Bronchial epithelial cell (primary cell): ENCODE measurements around the gene CFAP45. TPM values are rescaled to one million over a fixed set of nuclear protein-coding genes. Genes with fewer than 3 reads are reported as not detected.

ENCODE experiments used
- DNase-seq: peaks from one replicate; pipeline ENCODE4 v3.0.0-alpha.2; 2010; ENCODE audit warnings: low read depth
- FAIRE-seq: peaks from 2 replicates; lab custom pipeline; 2011; peaks lifted over from hg19 to GRCh38; lab: Jason Lieb, UNC
- H3K27me3 ChIP-seq: 2 replicates; pipeline ENCODE4 v1.5.1; 2011; ENCODE audit warnings: low read length; ENCODE audit not compliant: control insufficient read depth, insufficient read depth
- H3K36me3 ChIP-seq: 2 replicates; pipeline ENCODE4 v1.5.1; 2011; ENCODE audit warnings: low read length; ENCODE audit not compliant: control insufficient read depth, insufficient read depth
- H3K4me3 ChIP-seq: 2 replicates; pipeline ENCODE4 v1.5.1; 2011; ENCODE audit warnings: mild to moderate bottlenecking, low read depth, low read length, control low read depth
- total RNA-seq: library from RNA; depleted of rRNA; stranded (reverse); fragments of >200 nt; gene quantifications from 2 replicates; pipeline ENCODE4 v1.2.1, GENCODE V29; 2014
- TF ChIP-seq, protein P1 (sequence below): IDR thresholded peaks from 2 replicates; pipeline ENCODE4 v1.5.1; 2011; ENCODE audit warnings: mild to moderate bottlenecking, moderate library complexity, low read length, control low read depth, inconsistent platforms; ENCODE audit not compliant: insufficient read depth, severe bottlenecking

CFAP45 gene
- total RNA-seq, 1 donor from 2014 or later = 0.53 TPM

DNA sequence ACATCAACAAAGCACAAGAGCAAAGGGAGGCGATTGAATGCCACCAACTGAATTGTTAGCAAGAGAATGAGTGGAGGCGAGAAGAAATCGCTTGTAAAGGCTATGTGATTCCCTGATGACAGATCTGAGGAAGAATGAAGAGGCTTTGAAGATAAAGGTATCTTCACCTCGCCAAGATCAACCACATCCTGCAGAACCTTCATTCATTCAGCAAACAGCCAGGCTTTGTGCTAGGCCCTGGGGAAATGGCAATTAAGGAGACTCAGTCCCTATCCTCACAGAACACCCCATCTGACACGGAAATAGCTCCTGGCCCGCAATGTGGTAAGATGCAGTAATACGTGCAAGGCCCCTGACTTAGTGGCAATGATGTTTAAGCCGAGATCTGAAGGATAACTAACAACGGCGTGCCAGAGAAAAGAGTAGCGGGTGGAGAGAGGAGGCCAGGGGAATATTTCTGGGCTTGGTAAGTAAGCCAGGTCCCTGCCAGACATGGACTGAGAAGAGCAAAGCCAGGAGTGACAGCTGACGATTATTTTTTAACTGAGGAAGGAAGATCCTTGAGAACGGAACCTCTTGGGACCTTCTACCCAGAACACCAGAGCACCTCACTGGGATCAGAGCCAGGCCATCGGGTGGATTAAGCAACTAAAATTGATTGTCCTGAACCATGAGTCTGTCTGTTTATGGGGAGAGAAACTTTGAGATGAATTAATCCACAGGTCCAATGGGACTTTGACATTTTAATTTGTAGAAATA is 32.9 kb downstream of the CFAP45 start:
- TF ChIP-seq, protein P1, sequence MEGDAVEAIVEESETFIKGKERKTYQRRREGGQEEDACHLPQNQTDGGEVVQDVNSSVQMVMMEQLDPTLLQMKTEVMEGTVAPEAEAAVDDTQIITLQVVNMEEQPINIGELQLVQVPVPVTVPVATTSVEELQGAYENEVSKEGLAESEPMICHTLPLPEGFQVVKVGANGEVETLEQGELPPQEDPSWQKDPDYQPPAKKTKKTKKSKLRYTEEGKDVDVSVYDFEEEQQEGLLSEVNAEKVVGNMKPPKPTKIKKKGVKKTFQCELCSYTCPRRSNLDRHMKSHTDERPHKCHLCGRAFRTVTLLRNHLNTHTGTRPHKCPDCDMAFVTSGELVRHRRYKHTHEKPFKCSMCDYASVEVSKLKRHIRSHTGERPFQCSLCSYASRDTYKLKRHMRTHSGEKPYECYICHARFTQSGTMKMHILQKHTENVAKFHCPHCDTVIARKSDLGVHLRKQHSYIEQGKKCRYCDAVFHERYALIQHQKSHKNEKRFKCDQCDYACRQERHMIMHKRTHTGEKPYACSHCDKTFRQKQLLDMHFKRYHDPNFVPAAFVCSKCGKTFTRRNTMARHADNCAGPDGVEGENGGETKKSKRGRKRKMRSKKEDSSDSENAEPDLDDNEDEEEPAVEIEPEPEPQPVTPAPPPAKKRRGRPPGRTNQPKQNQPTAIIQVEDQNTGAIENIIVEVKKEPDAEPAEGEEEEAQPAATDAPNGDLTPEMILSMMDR = no peak
- H3K27me3 ChIP-seq = no peaks in the 10 kb centered on the region
- H3K4me3 ChIP-seq = no peak overlapping the region
- no peak for DNase-seq
- no peaks in the 10 kb centered on the region for H3K36me3 ChIP-seq
- FAIRE-seq = no peak

DNA sequence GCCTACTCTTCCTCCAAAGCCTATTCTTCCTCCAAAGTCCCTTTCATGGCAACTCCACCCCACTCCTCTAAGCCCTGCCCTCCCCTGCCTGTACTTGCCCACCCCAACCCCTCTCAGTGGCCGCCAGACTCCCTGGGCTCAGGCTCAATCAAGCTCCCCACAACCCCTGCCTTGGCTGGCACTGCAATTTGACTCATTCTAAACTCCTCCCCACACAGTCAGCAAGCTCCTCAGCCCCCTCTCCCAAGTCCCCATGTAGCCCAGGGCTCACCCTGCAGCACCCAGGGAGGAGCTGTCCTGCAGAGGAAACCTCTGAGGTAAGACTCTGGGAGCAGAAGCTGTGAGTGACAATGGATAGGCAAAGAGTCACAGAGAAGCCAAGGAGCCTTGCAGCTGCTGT is 33.9 kb downstream of the CFAP45 start:
- TF ChIP-seq, protein P1 = no peak
- FAIRE-seq (no peak), DNase-seq (no peak)
- H3K27me3 ChIP-seq = no peaks in the 10 kb centered on the region
- no peak overlapping the region for H3K4me3 ChIP-seq
- no peaks in the 10 kb centered on the region for H3K36me3 ChIP-seq

DNA sequence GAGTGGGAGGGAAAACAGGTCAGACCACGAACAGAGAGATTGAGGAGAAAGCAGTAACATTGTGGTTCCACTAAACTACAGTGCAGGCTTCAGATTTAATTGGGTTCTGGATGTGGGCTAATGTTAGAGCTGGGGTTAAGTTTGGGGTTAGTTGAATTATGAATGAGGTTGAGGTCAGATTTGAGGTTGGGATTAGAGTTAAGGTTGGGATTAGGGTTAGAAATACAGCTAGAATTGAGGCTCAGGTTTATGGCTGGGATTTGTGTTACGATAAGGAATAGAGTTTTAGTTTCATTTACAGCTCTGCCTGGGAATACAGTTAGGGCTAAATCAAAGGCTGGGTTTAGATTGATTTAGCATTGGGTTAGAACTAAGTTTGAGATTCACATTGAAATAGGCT is 35.7 kb downstream of the CFAP45 start:
- no peak overlapping the region for H3K4me3 ChIP-seq
- DNase-seq (no peak), FAIRE-seq (no peak)
- H3K36me3 ChIP-seq = no peaks in the 10 kb centered on the region
- TF ChIP-seq, protein P1 = no peak
- H3K27me3 ChIP-seq = no peaks in the 10 kb centered on the region

DNA sequence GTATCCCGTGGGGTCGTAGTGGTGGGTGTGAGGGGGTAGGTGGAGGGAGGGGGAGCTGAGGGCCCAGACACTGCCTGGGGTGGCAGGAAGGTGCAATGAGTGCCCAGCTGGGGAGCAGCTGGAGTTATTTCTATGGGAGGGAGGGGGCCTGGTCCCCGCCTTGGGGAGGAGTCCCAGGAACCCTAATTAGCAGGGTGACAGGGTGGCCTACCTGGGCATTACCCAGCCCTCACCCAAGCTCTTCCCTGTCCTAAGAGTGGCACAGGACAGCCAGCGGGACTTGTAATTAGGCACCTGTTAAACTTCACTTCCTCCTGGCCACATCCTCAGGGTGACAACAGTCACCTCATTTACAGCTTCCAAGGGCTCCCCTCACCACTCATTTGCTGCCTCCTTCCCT is 37.4 kb downstream of the CFAP45 start, which contains the start of gene VSIG8:
VSIG8 (minus strand) TSS at position 101 of the 400 bp plus-strand sequence. CDS start 136 bp downstream, outside the sequence.
- FAIRE-seq = no peak
- Histone ChIP-seq H3K27me3 (no peaks in the 10 kb centered on the region), H3K4me3 (no peak within 1 kb of the TSS), H3K36me3 (no peaks in the 10 kb centered on the region)
- DNase-seq = no peak
- TF ChIP-seq, protein P1 = no peak

DNA sequence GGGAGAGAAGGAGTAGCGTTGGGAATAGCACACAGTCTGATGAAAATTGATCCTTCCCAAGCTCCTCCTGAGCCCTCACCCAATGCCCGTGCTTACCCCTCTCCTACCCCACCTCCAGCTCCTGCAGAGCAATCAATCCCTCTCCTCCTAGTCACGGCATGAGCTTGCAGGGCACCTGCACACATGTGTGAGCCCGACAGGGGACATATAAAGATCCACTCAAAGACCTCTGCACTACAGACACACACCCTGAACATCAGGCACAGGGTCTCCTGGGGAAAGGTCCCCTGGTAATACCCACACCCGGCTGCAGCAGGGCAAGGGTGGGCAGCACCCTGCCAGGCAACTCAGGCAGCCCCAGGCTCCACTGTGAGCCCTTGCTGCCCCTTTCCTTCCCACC is 37.9 kb downstream of the CFAP45 start:
- Histone ChIP-seq H3K27me3 (no peaks in the 10 kb centered on the region), H3K36me3 (no peaks in the 10 kb centered on the region), H3K4me3 (no peak overlapping the region)
- TF ChIP-seq, protein P1 = no peak
- FAIRE-seq (no peak), DNase-seq (no peak)

DNA sequence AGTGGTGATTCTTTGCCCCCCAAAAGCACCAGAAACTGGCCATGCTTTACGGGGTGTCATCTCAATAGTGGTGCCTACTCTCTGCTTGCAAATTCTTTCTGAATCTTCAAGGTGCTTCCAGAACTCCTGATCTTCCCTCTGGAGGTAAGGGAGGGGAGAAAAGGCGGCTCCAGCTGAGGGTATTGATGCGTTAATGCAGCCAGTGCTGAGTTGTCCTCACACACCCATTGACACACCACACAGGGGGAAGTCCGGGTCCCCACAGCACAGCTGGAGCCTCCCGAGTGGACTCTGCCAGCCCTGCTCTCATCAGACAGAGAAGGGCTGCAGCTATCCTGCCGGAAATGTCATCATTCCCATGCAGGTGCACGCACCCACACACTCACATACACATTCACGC is 38.7 kb downstream of the CFAP45 start:
- TF ChIP-seq, protein P1 = no peak
- Histone ChIP-seq H3K4me3 (no peak overlapping the region), H3K27me3 (no peaks in the 10 kb centered on the region), H3K36me3 (no peaks in the 10 kb centered on the region)
- no peak for DNase-seq
- FAIRE-seq = no peak
